Measurements from ENCODE around the gene MAMDC4.
A peak's percentile ranks its signal among the peaks of the same experiment; 100 is the strongest.

The MAMDC4 gene

DNA sequence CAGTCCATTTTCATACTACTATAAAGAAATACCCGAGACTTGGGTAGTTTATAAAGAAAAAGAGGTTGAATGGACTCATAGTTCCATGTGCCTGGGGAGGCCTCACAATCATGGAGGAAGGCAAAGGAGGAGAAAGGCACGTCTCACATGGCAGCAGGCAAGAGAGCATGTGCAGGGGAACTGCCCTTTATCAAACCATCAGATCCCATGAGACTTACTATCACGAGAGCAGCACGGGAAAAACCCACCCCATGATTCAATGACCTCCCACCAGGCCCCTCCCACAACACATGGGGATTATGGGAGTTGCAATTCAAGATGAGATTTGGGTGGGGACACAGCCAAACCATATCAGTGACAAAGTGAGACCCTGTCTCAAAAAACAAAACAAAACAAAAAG, 54.1 kb downstream of the MAMDC4 start:
- no peaks in the 10 kb centered on the region for H3K9me3 ChIP-seq (ENCODE audit: control insufficient read depth, insufficient read depth, low read depth, low read length)
- peaks cover 15 to 75% of the 10 kb centered on the region in 2 experiments; a peak in 2 of 3 replicates for H3K36me3 ChIP-seq (ENCODE audit: control insufficient read depth in 2 of 2, insufficient read depth in 1 of 2, low read length in 2 of 2)
- H3K27ac ChIP-seq (ENCODE audit: extremely low read depth, low read depth, low read length) = no peak overlapping the region
- ChIA-PET POLR2A (no interaction called here), CTCF (interaction anchor here (1.0 kb wide), 1 partner anchor 20 kb away, joined by 3 read pairs; no protein-coding TSS in a partner anchor)
- H3K4me3 ChIP-seq (ENCODE audit: low read depth, low read length) = no peak overlapping the region
- TF ChIP-seq ZNF211 (tag by site-specific recombination; IDR thresholded peaks at IDR 0.05; ENCODE audit: low read depth) (no peak), ZNF473 (tag by site-specific recombination; IDR thresholded peaks at IDR 0.05) (no peak), ZNF169 (tag by site-specific recombination; IDR thresholded peaks at IDR 0.05) (no peak), ZNF335 (tag by site-specific recombination; conservative IDR thresholded peaks at IDR 0.05) (no peak), ZNF701 (tag by site-specific recombination; IDR thresholded peaks at IDR 0.05) (no peak), ZNF433 (tag by site-specific recombination; IDR thresholded peaks at IDR 0.05; ENCODE audit: low read depth) (no peak)
- TF ChIP-seq, protein P1, sequence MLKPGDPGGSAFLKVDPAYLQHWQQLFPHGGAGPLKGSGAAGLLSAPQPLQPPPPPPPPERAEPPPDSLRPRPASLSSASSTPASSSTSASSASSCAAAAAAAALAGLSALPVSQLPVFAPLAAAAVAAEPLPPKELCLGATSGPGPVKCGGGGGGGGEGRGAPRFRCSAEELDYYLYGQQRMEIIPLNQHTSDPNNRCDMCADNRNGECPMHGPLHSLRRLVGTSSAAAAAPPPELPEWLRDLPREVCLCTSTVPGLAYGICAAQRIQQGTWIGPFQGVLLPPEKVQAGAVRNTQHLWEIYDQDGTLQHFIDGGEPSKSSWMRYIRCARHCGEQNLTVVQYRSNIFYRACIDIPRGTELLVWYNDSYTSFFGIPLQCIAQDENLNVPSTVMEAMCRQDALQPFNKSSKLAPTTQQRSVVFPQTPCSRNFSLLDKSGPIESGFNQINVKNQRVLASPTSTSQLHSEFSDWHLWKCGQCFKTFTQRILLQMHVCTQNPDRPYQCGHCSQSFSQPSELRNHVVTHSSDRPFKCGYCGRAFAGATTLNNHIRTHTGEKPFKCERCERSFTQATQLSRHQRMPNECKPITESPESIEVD (tag by site-specific recombination; IDR thresholded peaks at IDR 0.05) = no peak
- TF ChIP-seq, protein P2, sequence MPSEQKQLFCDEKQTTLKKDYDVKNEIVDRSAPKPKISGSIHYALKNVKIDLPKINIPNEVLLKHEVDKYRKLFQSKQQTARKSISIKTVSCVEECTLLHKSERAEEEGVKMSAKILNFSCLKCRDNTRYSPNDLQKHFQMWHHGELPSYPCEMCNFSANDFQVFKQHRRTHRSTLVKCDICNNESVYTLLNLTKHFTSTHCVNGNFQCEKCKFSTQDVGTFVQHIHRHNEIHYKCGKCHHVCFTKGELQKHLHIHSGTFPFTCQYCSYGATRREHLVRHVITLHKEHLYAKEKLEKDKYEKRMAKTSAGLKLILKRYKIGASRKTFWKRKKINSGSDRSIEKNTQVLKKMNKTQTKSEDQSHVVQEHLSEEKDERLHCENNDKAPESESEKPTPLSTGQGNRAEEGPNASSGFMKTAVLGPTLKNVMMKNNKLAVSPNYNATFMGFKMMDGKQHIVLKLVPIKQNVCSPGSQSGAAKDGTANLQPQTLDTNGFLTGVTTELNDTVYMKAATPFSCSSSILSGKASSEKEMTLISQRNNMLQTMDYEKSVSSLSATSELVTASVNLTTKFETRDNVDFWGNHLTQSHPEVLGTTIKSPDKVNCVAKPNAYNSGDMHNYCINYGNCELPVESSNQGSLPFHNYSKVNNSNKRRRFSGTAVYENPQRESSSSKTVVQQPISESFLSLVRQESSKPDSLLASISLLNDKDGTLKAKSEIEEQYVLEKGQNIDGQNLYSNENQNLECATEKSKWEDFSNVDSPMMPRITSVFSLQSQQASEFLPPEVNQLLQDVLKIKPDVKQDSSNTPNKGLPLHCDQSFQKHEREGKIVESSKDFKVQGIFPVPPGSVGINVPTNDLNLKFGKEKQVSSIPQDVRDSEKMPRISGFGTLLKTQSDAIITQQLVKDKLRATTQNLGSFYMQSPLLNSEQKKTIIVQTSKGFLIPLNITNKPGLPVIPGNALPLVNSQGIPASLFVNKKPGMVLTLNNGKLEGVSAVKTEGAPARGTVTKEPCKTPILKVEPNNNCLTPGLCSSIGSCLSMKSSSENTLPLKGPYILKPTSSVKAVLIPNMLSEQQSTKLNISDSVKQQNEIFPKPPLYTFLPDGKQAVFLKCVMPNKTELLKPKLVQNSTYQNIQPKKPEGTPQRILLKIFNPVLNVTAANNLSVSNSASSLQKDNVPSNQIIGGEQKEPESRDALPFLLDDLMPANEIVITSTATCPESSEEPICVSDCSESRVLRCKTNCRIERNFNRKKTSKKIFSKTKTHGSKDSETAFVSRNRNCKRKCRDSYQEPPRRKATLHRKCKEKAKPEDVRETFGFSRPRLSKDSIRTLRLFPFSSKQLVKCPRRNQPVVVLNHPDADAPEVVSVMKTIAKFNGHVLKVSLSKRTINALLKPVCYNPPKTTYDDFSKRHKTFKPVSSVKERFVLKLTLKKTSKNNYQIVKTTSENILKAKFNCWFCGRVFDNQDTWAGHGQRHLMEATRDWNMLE (tag by site-specific recombination; conservative IDR thresholded peaks at IDR 0.05; ENCODE audit: low read depth) = no peak
- H3K4me1 ChIP-seq (ENCODE audit: control insufficient read depth, insufficient read depth, low read length) = no peaks in the 10 kb centered on the region

DNA sequence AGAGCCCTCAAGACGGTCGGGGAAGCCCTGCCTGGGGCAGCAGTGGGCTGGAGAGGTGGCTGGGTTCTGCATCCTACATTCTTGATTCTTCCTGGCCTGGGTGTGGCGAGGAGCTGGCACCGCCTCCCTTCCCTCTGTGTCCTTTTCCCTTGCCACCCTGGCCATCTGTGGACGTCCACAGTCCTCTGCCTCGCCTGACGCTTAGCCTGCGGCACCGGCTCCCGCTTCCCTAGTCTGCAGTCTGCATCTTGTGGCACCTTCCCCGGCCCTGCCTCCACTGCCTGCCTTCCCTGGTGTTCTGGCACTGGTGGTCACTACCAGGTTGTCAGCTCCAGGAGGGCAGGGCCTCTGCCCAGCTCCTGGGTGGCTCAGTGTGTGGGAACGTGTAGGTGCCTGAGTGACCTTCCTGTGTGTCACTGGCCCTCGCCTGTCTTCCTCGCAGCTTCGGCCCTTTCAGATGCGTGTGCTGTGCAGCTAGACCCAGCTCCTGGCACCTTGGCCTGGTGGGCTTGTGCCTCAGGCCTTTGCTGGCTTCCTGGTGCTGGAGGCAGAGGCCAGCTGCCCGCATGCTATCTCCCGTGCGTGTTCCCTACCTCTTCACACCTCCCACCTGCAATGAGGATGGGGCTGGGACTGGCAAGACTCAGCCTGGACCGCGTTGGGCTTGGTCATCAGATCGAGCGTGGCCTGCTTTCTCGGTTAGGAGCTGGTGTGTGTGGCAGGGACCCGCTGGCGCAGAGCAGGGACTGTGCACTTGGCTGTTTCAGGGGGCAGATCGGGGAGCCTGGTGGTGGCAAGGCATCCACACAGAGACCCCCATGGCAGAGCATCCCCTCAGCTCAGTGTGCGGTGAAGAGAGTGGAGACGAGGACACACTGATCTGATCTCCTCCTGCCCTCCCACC, 55.1 kb downstream of the MAMDC4 start:
- ChIA-PET POLR2A (no interaction called here), CTCF (interaction anchor here (0.8 kb wide), 1 partner anchor 128 kb away, joined by 3 read pairs; no protein-coding TSS in a partner anchor)
- TF ChIP-seq IKZF3 (tag by site-specific recombination; IDR thresholded peaks at IDR 0.05) (no peak), GLI4 (tag by site-specific recombination; IDR thresholded peaks at IDR 0.05) (no peak), KLF7 (tag by site-specific recombination; IDR thresholded peaks at IDR 0.05; ENCODE audit: borderline replicate concordance) (no peak), ZNF510 (tag by site-specific recombination; IDR thresholded peaks at IDR 0.05; ENCODE audit: insufficient replicate concordance) (no peak), ZNF169 (tag by site-specific recombination; IDR thresholded peaks at IDR 0.05) (peak; percentile 2; the same call in 1 of the 2 replicates), MZF1 (tag by site-specific recombination; IDR thresholded peaks at IDR 0.05; ENCODE audit: borderline replicate concordance) (no peak)
- TF ChIP-seq, protein P3, sequence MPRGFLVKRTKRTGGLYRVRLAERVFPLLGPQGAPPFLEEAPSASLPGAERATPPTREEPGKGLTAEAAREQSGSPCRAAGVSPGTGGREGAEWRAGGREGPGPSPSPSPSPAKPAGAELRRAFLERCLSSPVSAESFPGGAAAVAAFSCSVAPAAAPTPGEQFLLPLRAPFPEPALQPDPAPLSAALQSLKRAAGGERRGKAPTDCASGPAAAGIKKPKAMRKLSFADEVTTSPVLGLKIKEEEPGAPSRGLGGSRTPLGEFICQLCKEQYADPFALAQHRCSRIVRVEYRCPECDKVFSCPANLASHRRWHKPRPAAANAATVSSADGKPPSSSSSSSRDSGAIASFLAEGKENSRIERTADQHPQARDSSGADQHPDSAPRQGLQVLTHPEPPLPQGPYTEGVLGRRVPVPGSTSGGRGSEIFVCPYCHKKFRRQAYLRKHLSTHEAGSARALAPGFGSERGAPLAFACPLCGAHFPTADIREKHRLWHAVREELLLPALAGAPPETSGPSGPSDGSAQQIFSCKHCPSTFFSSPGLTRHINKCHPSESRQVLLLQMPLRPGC (tag by site-specific recombination; IDR thresholded peaks at IDR 0.05) = no peak
- TF ChIP-seq, protein P4, sequence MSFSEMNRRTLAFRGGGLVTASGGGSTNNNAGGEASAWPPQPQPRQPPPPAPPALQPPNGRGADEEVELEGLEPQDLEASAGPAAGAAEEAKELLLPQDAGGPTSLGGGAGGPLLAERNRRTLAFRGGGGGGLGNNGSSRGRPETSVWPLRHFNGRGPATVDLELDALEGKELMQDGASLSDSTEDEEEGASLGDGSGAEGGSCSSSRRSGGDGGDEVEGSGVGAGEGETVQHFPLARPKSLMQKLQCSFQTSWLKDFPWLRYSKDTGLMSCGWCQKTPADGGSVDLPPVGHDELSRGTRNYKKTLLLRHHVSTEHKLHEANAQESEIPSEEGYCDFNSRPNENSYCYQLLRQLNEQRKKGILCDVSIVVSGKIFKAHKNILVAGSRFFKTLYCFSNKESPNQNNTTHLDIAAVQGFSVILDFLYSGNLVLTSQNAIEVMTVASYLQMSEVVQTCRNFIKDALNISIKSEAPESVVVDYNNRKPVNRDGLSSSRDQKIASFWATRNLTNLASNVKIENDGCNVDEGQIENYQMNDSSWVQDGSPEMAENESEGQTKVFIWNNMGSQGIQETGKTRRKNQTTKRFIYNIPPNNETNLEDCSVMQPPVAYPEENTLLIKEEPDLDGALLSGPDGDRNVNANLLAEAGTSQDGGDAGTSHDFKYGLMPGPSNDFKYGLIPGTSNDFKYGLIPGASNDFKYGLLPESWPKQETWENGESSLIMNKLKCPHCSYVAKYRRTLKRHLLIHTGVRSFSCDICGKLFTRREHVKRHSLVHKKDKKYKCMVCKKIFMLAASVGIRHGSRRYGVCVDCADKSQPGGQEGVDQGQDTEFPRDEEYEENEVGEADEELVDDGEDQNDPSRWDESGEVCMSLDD (tag by site-specific recombination; IDR thresholded peaks at IDR 0.05) = no peak
- TF ChIP-seq, protein P5, sequence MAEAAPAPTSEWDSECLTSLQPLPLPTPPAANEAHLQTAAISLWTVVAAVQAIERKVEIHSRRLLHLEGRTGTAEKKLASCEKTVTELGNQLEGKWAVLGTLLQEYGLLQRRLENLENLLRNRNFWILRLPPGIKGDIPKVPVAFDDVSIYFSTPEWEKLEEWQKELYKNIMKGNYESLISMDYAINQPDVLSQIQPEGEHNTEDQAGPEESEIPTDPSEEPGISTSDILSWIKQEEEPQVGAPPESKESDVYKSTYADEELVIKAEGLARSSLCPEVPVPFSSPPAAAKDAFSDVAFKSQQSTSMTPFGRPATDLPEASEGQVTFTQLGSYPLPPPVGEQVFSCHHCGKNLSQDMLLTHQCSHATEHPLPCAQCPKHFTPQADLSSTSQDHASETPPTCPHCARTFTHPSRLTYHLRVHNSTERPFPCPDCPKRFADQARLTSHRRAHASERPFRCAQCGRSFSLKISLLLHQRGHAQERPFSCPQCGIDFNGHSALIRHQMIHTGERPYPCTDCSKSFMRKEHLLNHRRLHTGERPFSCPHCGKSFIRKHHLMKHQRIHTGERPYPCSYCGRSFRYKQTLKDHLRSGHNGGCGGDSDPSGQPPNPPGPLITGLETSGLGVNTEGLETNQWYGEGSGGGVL (tag by site-specific recombination; IDR thresholded peaks at IDR 0.05) = no peak
- Histone ChIP-seq H3K27ac (ENCODE audit: extremely low read depth, low read depth, low read length) (no peak overlapping the region), H3K9me3 (ENCODE audit: control insufficient read depth, insufficient read depth, low read depth, low read length) (no peaks in the 10 kb centered on the region), H3K4me1 (ENCODE audit: control insufficient read depth, insufficient read depth, low read length) (no peaks in the 10 kb centered on the region), H3K4me3 (ENCODE audit: low read depth, low read length) (no peak overlapping the region), H3K36me3 (ENCODE audit: control insufficient read depth in 2 of 2, insufficient read depth in 1 of 2, low read length in 2 of 2) (peaks cover 17 to 70% of the 10 kb centered on the region in 2 experiments; a peak in 2 of 3 replicates)
